ENCODE results near the gene CREB3L2. TPM values are rescaled to one million over a fixed set of nuclear protein-coding genes. Genes with fewer than 3 reads are reported as not detected.

CREB3L2 gene
- total and polyA plus RNA-seq, 2 of the 8 experiments (the other 6 are each of a cell fraction or from before 2014, with no cell fraction given) = 14.4 to 48.3 TPM

DNA sequence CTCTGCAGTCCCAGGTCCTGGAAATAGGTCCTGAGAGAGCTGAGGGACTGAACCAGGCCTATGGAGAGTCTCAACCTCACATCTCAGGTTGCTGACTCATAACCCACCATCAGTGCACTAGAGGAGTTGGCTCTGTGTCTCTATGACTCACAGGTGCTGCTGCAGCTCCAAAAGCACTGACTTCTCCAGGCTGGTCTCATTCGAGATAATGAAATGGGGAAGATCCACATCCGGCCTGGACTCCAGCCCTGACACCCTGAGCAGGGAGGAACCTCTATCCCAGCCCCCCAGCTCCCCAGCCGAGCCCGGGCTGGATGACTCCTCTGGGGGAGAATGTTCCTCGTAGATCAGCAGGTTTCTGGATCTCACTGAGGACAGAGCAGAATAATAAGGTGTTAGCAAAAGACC, 119.6 kb downstream of the CREB3L2 start (continued):
- TF ChIP-seq, protein P1, sequence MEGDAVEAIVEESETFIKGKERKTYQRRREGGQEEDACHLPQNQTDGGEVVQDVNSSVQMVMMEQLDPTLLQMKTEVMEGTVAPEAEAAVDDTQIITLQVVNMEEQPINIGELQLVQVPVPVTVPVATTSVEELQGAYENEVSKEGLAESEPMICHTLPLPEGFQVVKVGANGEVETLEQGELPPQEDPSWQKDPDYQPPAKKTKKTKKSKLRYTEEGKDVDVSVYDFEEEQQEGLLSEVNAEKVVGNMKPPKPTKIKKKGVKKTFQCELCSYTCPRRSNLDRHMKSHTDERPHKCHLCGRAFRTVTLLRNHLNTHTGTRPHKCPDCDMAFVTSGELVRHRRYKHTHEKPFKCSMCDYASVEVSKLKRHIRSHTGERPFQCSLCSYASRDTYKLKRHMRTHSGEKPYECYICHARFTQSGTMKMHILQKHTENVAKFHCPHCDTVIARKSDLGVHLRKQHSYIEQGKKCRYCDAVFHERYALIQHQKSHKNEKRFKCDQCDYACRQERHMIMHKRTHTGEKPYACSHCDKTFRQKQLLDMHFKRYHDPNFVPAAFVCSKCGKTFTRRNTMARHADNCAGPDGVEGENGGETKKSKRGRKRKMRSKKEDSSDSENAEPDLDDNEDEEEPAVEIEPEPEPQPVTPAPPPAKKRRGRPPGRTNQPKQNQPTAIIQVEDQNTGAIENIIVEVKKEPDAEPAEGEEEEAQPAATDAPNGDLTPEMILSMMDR (IDR thresholded peaks at IDR 0.05; ENCODE audit: control extremely low read depth in 1 of 3, insufficient read depth in 1 of 3, low read depth in 1 of 3, low read length in 3 of 3) = no peak
- TF ChIP-seq YY1 (IDR thresholded peaks at IDR 0.05; ENCODE audit: low read depth, low read length) (no peak), EP300 (IDR thresholded peaks at IDR 0.05; ENCODE audit: borderline replicate concordance in 1 of 2, low read depth in 2 of 2, low read length in 2 of 2) (no peak), FOSL1 (IDR thresholded peaks at IDR 0.05; ENCODE audit: insufficient read depth, low read depth, low read length) (no peak)
